HG02973 (cell line): ENCODE data around the gene KRTAP9-1.
"Not testable (repeated sequence)": the region's sequence is repeated elsewhere in the genome, so short reads cannot be mapped to it uniquely, and the experiment has no call there.

Experiments used
- ATAC-seq: cut with Tn5 transposase; IDR thresholded peaks from one replicate; pipeline ENCODE4 v1.9.1; 2021; ENCODE audit warnings: moderate library complexity; ENCODE audit not compliant: unreplicated experiment

KRTAP9-1 gene

DNA sequence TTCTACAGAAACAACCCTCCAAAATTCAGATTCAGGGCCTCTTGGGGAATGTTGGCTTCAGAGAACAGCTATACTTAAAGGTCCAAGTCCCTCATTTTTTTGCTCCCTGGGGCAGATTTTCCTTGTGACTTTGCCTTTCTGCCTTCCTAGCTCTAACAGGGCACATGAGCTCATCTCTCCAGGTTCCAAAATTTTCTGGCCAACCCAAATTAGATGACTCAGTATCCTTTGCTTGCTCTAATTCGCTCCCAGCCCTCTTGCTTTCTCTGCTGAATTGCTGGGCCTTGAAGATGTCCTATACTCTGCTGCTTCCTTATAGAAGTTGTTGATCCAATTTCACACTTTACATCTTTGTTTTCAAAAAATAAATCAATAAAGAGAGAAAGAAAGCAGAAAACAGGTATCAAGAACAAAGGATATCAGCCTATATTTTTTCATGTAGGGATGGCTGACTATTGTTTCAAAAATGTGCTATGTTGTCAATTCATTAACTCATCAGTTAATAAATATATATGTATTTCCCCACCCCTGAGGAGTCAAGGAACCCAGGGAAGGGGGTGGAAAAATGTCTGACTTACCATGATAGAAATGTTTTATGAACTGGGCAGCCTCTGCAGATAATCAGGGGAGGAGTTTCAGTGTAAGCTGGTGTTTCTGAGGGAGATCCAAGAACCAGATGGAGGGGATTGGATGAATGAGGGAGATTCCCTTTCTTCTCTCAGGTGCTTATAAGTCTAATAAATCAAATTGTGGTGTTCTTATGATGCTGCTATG, 10.7 kb upstream of the KRTAP9-1 start:
- no peak for ATAC-seq

DNA sequence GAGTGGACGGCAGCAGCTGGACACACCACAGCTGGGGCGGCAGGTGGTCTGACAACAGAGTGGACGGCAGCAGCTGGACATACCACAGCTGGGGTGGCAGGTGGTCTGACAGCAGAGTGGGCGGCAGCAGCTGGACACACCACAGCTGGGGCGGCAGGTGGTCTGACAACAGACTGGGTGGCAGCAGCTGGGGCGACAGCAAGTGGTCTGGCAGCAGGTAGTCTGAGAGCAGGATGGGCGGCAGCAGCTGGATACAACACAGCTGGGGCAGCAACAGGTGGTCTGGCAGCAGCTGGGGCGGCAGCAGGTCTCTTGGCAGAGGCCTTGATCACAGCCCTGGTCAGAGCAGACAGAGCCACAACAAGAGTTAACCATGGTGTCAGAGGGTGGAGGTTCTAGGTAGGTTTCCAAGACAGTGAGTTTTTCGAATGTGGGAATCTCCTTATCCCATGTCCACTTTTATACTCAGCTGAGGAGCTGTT, 5.2 kb upstream of the KRTAP9-1 start, which contains the start of gene KRTAP4-1:
TSS of gene KRTAP4-1 (minus strand) at position 432 of the 482 bp plus-strand sequence. CDS start at position 375, 57 bp downstream.
- no peak for ATAC-seq

DNA sequence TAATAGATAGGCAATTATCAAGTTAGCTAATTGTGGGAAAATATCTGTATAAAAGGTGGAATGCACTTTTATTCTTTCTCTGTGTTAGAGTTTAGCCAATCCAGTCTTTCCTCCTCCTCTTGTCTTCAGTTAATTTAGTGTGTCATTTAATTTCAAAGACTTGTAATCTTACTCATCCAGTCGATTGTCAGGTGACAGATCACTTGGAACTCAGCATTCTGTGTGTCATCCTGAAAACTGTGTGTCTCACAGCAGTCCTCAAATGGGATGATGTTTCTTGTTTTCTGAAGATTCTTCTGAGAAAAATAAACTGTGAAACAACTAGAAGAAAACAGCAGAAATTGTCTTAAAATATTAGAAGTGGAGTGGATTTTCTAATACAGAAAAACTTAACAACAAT, 4.7 kb upstream of the KRTAP9-1 start:
- ATAC-seq: no peak

DNA sequence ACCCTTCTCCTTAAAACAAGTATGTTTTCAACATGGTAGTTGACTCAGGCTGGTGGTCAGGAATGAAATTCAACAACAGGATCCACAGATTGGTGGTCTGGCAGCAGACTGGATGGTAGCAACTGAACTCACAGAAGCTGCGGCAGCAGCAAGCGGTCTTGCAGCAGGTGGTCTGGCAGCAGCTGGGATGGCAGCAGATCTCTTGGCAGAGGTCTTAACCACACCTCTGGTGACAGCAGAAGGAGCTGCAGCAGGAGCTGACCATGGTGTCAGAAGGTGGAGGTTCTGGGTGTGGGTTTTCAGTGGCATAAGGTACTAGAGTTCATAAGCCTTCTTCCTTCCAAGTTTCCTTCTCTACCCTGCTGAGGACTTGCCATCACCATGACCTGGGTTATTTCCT, 2.8 kb upstream of the KRTAP9-1 start:
- ATAC-seq: no peak

DNA sequence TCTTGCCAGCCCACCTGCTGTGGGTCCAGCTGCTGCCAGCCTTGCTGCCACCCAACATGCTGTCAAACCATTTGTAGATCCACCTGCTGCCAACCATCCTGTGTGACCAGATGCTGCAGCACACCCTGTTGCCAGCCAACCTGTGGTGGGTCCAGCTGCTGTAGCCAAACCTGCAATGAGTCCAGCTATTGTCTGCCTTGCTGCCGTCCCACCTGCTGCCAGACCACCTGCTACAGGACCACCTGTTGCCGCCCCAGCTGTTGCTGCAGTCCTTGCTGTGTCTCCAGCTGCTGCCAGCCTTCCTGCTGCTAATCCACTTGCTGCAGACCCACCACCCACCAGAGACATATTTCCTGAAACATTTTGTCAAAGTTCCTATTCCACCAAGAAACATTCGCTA, 641 bp downstream of the KRTAP9-1 start:
- no peak for ATAC-seq

DNA sequence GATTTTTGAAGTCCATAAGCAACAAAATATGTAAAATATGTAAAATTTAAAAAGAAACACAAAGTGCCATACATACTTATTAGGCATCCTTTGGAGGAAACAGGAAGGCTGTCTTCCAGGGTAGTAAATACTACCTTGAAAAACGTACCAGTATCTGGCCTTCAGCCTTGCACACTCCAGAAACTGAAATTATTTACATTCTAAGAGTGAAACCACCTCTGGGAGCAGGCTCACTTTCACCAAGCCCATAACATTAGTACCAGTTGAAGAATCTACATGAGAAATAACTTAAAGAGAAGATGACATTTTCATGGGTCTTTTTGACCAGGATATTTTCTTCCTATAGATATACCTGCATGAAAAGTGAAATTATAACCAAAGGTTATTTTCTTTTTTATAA, 6.4 kb downstream of the KRTAP9-1 start:
- no peak for ATAC-seq

DNA sequence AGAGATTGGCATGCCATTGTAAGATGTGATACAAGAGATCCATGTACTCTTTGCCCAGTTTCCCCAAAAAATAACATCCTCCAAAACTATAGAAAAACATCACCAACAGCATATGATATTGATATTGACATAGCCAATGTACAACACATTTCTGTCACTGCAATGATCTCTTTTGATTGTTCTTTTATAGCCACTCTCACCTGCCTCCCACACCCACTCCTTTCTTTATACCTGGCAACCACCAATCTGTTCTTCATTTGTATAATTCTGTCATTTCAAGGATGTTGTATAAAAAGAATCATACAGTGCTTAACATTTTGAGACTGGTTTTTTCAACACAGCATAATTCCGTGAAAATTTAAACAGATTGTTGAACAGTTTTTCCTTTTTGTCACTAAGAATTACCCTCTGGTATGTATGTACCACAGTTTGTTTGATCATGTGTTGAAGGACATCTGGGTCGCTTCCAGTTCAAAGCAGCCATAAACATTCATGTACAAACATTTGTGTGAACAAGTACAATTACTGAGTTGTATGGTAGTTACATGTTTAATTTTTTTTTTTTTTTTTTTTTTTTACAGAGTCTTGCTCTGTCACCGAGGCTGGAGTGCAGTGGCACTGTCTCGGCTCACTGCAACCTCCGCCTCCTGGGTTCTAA, 9.9 kb downstream of the KRTAP9-1 start:
- no peak for ATAC-seq

DNA sequence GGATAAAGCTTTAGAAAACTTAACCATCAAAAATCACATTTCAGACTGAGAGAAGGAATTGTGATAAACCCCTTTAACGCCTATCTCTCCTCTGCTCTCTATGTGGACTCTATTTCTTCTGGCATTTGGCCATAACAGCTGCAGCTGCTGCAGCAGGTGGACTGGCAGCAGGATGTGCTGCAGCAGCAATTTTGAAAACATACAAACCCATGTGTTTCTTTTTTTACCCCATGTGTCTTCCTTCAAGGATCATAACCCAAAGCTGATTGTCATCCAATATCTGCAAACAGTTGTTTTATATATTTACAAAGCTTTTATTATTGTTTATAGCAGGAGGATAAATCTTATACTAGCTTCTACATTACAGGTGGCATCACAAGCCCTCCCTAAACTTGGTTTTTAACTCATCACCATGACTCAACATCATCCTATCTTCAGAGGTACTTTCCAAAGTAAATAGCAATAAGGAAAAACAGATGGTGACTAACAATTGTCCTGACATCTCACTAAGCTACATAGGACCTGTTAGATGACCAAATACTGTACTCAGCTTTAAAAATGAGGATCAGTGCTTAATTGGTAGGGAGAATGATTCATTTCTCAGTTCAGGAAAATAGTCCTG, 22.3 kb downstream of the KRTAP9-1 start:
- no peak for ATAC-seq

DNA sequence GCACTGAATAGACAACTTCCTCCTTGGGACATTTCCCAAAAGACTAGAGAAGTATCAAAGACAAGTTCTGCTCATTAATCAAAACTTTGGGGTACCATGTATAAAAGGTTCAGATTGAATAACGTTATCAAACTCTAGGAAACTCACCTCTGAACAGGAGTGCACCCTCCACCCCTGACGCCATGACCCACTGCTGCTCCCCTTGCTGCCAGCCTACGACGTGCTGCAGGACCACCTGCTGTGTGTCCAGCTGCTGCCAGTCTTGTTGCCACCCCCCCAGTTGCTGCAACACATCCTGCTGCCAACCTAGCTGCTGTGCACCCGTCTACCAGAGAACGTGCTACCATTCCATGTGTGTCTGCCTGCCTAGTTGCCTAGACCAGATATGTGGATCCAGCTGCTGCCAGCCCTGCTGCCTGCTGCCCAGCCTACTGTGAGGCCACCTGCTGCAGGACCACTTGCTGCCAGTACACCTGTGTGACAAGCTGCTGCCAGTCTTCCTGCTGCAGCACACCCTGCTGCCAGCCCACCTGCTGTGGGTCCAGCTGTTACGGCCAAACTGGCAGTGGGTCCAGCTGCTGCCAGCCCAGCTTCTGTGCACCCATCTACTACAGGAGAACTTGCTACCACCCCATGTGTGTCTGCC, 23.0 kb downstream of the KRTAP9-1 start:
- no peak for ATAC-seq

DNA sequence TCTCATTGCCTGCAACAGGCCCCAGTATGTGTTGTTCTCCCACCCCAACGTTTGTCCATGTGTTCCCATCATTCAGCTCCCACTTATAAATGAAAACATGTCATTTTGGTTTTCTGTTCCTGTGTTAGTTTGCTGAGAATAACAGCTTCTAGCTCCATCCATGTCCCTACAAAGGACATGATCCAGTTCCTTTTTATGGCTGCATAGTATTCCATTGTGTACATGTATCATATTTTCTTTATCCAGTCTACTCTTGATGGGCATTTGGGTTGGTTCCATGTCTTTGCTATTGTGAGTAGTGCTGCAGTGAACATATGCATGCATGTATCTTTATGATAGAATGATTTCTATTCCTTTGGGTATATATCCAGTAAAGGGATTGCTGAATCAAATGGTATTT, 26.0 kb downstream of the KRTAP9-1 start:
- ATAC-seq: no peak

DNA sequence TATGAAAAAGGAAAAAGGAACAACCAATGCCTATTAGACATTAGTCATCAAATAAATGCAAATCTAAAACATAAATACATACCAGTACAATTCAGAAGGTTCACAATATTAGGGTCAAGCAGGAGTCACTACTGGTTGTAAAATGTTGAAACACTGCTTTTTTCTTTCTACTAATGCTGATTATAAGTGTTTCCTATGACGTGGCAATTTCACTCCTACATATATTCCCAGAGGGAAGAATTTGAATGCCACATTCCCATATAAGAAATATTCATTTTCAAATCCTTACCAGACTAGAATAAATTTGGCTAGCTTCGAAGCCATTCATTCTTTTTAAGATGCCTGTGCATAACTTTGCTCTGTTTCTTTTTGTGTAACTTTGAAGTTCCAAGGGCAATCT, 34.1 kb downstream of the KRTAP9-1 start:
- no peak for ATAC-seq

DNA sequence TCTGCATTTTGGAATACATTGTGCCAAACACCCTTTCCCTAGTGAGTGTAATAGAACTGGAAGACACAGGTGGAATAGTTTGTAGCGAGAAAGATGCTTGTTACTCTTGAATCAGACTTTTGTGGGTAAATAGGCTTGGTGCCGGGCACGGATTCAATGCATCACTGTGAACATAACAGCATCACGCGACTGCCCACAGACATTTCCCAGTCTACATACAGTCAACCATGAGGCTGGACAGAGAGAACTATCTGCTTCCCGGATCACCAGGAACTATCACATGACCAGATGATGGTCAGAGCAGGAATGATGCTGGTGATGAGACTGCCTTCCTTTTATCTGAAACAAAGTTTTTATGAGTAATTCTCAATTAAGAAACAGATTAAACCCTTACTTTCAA, 36.4 kb downstream of the KRTAP9-1 start:
- ATAC-seq: no peak

DNA sequence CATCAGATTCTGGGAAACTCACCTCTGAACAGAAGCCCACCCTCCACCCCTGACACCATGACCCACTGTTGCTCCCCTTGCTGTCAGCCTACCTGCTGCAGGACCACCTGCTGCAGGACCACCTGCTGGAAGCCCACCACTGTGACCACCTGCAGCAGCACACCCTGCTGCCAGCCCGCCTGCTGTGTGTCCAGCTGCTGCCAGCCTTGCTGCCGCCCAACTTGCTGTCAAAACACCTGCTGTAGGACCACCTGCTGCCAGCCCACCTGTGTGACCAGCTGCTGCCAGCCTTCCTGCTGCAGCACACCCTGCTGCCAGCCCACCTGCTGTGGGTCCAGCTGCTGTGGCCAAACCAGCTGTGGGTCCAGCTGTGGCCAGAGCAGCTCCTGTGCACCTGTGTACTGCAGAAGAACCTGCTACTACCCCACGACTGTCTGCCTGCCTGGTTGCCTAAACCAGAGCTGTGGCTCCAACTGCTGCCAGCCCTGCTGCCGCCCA, 37.0 kb downstream of the KRTAP9-1 start, which contains the start of gene KRTAP9-2:
TSS of gene KRTAP9-2 (plus strand) at position 51 of the 498 bp plus-strand sequence. CDS start at position 58, 7 bp downstream.
- not testable (repeated sequence) for ATAC-seq

DNA sequence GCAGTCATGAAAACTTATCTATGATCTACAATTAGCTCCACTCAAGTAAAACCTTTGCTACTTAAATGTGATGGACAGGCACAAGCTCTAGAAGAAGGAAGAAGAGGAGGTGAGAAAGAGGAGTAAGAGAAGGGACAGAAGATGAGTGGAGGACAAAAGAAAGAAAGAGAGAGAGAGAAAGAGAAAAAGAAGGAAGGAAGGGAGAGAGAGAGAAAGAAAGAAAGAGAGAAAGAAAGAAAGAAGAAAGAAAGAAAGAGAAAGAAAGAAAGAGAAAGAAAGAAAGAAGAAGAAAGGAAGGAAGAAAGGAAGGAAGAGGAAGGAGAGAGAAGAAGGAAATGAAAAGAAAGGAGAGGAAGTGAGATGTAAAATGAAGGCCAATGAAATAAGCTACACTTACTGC, 40.4 kb downstream of the KRTAP9-1 start:
- ATAC-seq: no peak

DNA sequence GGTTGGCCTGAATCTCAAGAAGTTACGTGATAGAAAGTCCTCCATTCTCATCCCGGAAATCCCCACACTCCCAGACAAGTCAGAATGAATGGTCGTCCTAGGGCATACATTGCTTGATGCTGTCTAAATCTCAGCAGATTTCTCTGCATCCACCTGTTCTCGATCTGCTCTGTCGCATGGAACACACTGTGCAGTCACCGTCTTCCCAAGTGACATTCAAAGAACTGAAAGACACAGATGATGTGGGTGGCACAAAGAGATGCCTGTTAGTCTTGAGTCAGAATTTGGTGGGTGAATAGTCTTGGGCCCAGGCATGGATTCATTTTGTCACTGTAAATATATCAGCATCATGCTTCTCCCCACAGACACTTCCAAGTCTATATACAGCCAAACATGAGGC, 42.0 kb downstream of the KRTAP9-1 start:
- ATAC-seq: no peak

DNA sequence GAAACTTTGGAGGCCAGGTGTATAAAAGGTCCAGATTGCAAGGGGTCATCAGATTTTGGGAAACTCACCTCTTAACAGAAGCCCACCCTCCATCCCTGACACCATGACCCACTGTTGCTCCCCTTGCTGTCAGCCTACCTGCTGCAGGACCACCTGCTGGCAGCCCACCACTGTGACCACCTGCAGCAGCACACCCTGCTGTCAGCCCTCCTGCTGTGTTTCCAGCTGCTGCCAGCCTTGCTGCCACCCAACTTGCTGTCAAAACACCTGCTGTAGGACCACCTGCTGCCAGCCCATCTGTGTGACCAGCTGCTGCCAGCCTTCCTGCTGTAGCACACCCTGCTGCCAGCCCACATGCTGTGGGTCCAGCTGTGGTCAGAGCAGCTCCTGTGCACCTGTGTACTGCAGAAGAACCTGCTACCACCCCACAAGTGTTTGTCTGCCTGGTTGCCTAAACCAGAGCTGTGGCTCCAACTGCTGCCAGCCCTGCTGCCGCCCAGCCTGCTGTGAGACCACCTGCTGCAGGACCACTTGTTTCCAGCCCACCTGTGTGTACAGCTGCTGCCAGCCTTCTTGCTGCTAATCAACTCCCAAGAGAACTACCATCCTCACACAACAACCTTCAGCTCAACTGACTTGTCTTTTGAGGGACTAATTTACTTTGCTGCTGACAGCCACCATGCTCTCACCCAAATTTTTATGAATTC, 42.9 kb downstream of the KRTAP9-1 start, which contains the start of gene KRTAP9-3:
TSS of gene KRTAP9-3 (plus strand) at position 51 of the 707 bp plus-strand sequence. CDS start at position 104, 53 bp downstream.
- not testable (repeated sequence) for ATAC-seq

DNA sequence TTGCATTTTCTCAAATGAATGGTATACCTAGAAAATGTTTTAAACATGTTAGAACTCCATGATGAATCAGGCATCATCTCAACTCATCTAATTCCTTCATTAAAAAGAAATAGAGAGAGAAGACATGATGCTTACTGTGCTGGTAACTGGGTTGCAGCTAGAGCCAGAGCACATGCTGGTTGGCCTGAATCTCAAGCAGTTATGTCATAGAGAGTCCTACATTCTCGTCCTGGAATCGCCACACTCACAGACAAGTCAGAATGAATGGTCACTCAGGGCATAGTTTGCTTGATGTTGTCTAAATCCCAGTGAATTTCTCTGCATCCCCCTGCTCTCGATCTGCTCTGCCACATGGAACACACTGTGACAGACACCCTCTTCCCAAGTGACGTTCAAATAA, 47.4 kb downstream of the KRTAP9-1 start:
- ATAC-seq: not testable (repeated sequence)

DNA sequence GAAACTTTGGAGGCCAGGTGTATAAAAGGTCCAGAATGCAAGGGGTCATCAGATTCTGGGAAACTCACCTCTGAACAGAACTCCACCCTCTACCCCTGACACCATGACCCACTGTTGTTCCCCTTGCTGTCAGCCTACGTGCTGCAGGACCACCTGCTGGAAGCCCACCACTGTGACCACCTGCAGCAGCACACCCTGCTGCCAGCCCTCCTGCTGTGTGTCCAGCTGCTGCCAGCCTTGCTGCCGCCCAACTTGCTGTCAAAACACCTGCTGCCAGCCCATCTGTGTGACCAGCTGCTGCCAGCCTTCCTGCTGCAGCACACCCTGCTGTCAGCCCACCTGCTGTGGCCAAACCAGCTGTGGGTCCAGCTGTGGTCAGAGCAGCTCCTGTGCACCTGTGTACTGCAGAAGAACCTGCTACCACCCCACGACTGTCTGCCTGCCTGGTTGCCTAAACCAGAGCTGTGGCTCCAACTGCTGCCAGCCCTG, 48.3 kb downstream of the KRTAP9-1 start, which contains the start of gene KRTAP9-8:
TSS of gene KRTAP9-8 (plus strand) at position 51 of the 489 bp plus-strand sequence. CDS start at position 104, 53 bp downstream.
- not testable (repeated sequence) for ATAC-seq
